Measurements from ENCODE around the gene LRRC27.
"Not testable (repeated sequence)": the region's sequence is repeated elsewhere in the genome, so short reads cannot be mapped to it uniquely, and the experiment has no call there.

LRRC27 gene

GRCh38 chr10:132350946-132351345, 19.0 kb downstream of the LRRC27 start:
- no peak for DNase-seq (ENCODE audit: low spot score)
- no peak for TF ChIP-seq CTCF (IDR thresholded peaks at IDR 0.05; ENCODE audit: extremely low read depth, insufficient read depth, missing control alignments)
- in situ Hi-C loops (cut with MboI; ENCODE audit: low pct_unique_long_range_greater_than_20kb, low sequenced_read_pairs, unreplicated experiment), result no loop called here

GRCh38 chr10:132351611-132352010, 19.6 kb downstream of the LRRC27 start:
- DNase-seq (ENCODE audit: low spot score), result no peak
- in situ Hi-C loops (cut with MboI; ENCODE audit: low pct_unique_long_range_greater_than_20kb, low sequenced_read_pairs, unreplicated experiment), result no loop called here
- no peak for TF ChIP-seq CTCF (IDR thresholded peaks at IDR 0.05; ENCODE audit: extremely low read depth, insufficient read depth, missing control alignments)

- DNase-seq (ENCODE audit: low spot score), result peak; percentile 92
- in situ Hi-C loops (cut with MboI; ENCODE audit: low pct_unique_long_range_greater_than_20kb, low sequenced_read_pairs, unreplicated experiment), result not testable (repeated sequence)
- TF ChIP-seq CTCF (IDR thresholded peaks at IDR 0.05; ENCODE audit: extremely low read depth, insufficient read depth, missing control alignments), result peak; percentile 92
Observed at GRCh38 chr10:132352462-132353308, 20.7 kb downstream of the LRRC27 start.

- in situ Hi-C loops (cut with MboI; ENCODE audit: low pct_unique_long_range_greater_than_20kb, low sequenced_read_pairs, unreplicated experiment), result no loop called here
- TF ChIP-seq CTCF (IDR thresholded peaks at IDR 0.05; ENCODE audit: extremely low read depth, insufficient read depth, missing control alignments), result no peak
- DNase-seq (ENCODE audit: low spot score), result no peak
Observed at GRCh38 chr10:132353456-132354355, 21.7 kb downstream of the LRRC27 start.

GRCh38 chr10:132354356-132355094, 22.5 kb downstream of the LRRC27 start:
- TF ChIP-seq CTCF (IDR thresholded peaks at IDR 0.05; ENCODE audit: extremely low read depth, insufficient read depth, missing control alignments), result no peak
- DNase-seq (ENCODE audit: low spot score), result no peak
- in situ Hi-C loops (cut with MboI; ENCODE audit: low pct_unique_long_range_greater_than_20kb, low sequenced_read_pairs, unreplicated experiment), result no loop called here

- in situ Hi-C loops (cut with MboI; ENCODE audit: low pct_unique_long_range_greater_than_20kb, low sequenced_read_pairs, unreplicated experiment), result no loop called here
- no peak for DNase-seq (ENCODE audit: low spot score)
- TF ChIP-seq CTCF (IDR thresholded peaks at IDR 0.05; ENCODE audit: extremely low read depth, insufficient read depth, missing control alignments), result no peak
Observed at GRCh38 chr10:132355297-132355696, 23.3 kb downstream of the LRRC27 start.
